Measurements from ENCODE around the gene AOPEP.

DNA sequence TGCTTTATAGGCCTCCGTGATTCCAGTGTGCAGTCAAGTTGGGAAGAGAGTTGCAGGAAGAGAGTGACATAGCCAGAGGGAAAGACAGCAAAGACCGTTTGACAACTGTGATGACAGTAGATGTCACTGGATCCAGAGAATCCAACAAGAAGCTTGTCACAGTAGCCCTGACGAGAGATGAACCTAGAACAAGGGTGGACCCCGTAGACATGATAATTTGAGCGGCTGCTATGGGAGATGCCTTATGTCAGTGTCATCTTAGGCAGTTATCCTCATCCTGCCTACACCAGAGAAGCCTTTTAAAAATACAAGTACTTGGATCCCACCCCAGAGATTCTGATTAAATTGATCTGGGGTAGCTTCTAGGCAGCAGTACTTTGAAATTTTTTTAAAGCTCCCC is 125.4 kb downstream of the AOPEP start:
- TF ChIP-seq, protein P1, sequence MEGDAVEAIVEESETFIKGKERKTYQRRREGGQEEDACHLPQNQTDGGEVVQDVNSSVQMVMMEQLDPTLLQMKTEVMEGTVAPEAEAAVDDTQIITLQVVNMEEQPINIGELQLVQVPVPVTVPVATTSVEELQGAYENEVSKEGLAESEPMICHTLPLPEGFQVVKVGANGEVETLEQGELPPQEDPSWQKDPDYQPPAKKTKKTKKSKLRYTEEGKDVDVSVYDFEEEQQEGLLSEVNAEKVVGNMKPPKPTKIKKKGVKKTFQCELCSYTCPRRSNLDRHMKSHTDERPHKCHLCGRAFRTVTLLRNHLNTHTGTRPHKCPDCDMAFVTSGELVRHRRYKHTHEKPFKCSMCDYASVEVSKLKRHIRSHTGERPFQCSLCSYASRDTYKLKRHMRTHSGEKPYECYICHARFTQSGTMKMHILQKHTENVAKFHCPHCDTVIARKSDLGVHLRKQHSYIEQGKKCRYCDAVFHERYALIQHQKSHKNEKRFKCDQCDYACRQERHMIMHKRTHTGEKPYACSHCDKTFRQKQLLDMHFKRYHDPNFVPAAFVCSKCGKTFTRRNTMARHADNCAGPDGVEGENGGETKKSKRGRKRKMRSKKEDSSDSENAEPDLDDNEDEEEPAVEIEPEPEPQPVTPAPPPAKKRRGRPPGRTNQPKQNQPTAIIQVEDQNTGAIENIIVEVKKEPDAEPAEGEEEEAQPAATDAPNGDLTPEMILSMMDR (IDR thresholded peaks at IDR 0.05; ENCODE audit: insufficient read depth, low read length, poor library complexity, severe bottlenecking), result no peak
- no peak for TF ChIP-seq EZH2phosphoT487 (conservative IDR thresholded peaks at IDR 0.05; ENCODE audit: low read length)

Measured in SU-DHL-6 (cell line).